ENCODE results near the gene BLZF1. TPM values are rescaled to one million over a fixed set of nuclear protein-coding genes. Genes with fewer than 3 reads are reported as not detected.

BLZF1 gene
- total RNA-seq, 1 experiment from 2014 or later: 19.6 TPM

DNA sequence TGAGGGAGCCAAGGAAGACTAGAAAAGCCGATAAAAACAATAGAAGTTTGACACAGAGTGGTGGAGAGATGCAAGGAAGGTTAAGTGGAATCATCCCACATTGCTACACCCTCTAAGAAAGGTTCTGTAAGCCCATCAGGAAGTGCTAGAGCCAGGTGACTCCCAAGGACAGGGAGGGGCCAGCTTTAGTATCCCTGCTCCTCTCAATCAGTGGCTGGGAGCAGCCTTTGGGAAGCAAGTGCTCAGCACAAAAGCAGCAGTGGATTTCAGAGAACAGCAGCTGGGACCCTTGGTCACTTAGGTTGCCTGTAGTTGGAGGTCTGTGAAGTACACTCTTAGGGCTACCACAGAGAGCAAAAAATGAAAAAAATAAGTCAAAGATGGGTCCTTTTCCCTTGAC is 42.9 kb upstream of the BLZF1 start:
- Histone ChIP-seq H3K27me3 (ENCODE audit: control insufficient read depth, insufficient read depth, low read length) (no peaks in the 10 kb centered on the region), H3K36me3 (ENCODE audit: control insufficient read depth, insufficient read depth, low read length) (no peaks in the 10 kb centered on the region), H3K4me3 (ENCODE audit: low read depth in 2 of 2, low read length in 2 of 2) (no peak overlapping the region), H3K4me1 (ENCODE audit: control insufficient read depth, insufficient read depth, low read length) (peaks cover 2% of the 10 kb centered on the region; the same call in 1 of the 2 replicates), H3K27ac (ENCODE audit: low read length) (no peak overlapping the region), H3K9me3 (ENCODE audit: control insufficient read depth, insufficient read depth, low read depth, low read length) (no peaks in the 10 kb centered on the region)
- no peak for DNase-seq (ENCODE audit: low read depth, low spot score)
- in situ Hi-C loops (cut with HindIII; ENCODE audit: low pct_unique_long_range_greater_than_20kb, low sequenced_read_pairs) (no loop called here), intact Hi-C loops (cut with micrococcal nuclease; ENCODE audit: unreplicated experiment) (no loop called here)
- TF ChIP-seq POLR2AphosphoS5 (IDR thresholded peaks at IDR 0.05; ENCODE audit: low read depth, low read length) (no peak), SIN3A (IDR thresholded peaks at IDR 0.05; ENCODE audit: borderline replicate concordance, insufficient read depth, low read depth, low read length) (no peak), TCF7L2 (IDR thresholded peaks at IDR 0.05; ENCODE audit: low read depth, low read length) (no peak)
- TF ChIP-seq, protein P1, sequence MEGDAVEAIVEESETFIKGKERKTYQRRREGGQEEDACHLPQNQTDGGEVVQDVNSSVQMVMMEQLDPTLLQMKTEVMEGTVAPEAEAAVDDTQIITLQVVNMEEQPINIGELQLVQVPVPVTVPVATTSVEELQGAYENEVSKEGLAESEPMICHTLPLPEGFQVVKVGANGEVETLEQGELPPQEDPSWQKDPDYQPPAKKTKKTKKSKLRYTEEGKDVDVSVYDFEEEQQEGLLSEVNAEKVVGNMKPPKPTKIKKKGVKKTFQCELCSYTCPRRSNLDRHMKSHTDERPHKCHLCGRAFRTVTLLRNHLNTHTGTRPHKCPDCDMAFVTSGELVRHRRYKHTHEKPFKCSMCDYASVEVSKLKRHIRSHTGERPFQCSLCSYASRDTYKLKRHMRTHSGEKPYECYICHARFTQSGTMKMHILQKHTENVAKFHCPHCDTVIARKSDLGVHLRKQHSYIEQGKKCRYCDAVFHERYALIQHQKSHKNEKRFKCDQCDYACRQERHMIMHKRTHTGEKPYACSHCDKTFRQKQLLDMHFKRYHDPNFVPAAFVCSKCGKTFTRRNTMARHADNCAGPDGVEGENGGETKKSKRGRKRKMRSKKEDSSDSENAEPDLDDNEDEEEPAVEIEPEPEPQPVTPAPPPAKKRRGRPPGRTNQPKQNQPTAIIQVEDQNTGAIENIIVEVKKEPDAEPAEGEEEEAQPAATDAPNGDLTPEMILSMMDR (IDR thresholded peaks at IDR 0.05): no peak
- TF ChIP-seq, protein P2, sequence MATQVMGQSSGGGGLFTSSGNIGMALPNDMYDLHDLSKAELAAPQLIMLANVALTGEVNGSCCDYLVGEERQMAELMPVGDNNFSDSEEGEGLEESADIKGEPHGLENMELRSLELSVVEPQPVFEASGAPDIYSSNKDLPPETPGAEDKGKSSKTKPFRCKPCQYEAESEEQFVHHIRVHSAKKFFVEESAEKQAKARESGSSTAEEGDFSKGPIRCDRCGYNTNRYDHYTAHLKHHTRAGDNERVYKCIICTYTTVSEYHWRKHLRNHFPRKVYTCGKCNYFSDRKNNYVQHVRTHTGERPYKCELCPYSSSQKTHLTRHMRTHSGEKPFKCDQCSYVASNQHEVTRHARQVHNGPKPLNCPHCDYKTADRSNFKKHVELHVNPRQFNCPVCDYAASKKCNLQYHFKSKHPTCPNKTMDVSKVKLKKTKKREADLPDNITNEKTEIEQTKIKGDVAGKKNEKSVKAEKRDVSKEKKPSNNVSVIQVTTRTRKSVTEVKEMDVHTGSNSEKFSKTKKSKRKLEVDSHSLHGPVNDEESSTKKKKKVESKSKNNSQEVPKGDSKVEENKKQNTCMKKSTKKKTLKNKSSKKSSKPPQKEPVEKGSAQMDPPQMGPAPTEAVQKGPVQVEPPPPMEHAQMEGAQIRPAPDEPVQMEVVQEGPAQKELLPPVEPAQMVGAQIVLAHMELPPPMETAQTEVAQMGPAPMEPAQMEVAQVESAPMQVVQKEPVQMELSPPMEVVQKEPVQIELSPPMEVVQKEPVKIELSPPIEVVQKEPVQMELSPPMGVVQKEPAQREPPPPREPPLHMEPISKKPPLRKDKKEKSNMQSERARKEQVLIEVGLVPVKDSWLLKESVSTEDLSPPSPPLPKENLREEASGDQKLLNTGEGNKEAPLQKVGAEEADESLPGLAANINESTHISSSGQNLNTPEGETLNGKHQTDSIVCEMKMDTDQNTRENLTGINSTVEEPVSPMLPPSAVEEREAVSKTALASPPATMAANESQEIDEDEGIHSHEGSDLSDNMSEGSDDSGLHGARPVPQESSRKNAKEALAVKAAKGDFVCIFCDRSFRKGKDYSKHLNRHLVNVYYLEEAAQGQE (IDR thresholded peaks at IDR 0.05; ENCODE audit: insufficient read depth in 1 of 2, low read depth in 2 of 2, low read length in 1 of 2): no peak
- no TSS peak for BruUV-seq (replicated peaks)
- ATAC-seq: no peak
- POLR2A ChIA-PET: no interaction called here
- CTCF ChIA-PET: no interaction called here

- no peak for DNase-seq (ENCODE audit: low read depth, low spot score)
- in situ Hi-C loops (cut with HindIII; ENCODE audit: low pct_unique_long_range_greater_than_20kb, low sequenced_read_pairs): no loop called here
- TF ChIP-seq SIN3A (IDR thresholded peaks at IDR 0.05; ENCODE audit: borderline replicate concordance, insufficient read depth, low read depth, low read length) (no peak), POLR2AphosphoS5 (IDR thresholded peaks at IDR 0.05; ENCODE audit: low read depth, low read length) (no peak), TCF7L2 (IDR thresholded peaks at IDR 0.05; ENCODE audit: low read depth, low read length) (no peak)
- TF ChIP-seq, protein P1 (IDR thresholded peaks at IDR 0.05): no peak
- TF ChIP-seq, protein P2 (IDR thresholded peaks at IDR 0.05; ENCODE audit: insufficient read depth in 1 of 2, low read depth in 2 of 2, low read length in 1 of 2): no peak
- peaks cover 2% of the 10 kb centered on the region; the same call in 1 of the 2 replicates for H3K4me1 ChIP-seq (ENCODE audit: control insufficient read depth, insufficient read depth, low read length)
- 0 out of 2 replicates have a peak, but pooled peaks have one; percentile 48 for ATAC-seq
- no peaks in the 10 kb centered on the region for H3K27me3 ChIP-seq (ENCODE audit: control insufficient read depth, insufficient read depth, low read length)
- no TSS peak for BruUV-seq (replicated peaks)
- H3K36me3 ChIP-seq (ENCODE audit: control insufficient read depth, insufficient read depth, low read length): no peaks in the 10 kb centered on the region
- intact Hi-C loops (cut with micrococcal nuclease; ENCODE audit: unreplicated experiment): no loop called here
- ChIA-PET CTCF (no interaction called here), POLR2A (no interaction called here)
- H3K4me3 ChIP-seq (ENCODE audit: low read depth in 2 of 2, low read length in 2 of 2): no peak overlapping the region
- no peaks in the 10 kb centered on the region for H3K9me3 ChIP-seq (ENCODE audit: control insufficient read depth, insufficient read depth, low read depth, low read length)
- peak overlapping the region; percentile 55; the same call in 1 of the 2 replicates for H3K27ac ChIP-seq (ENCODE audit: low read length)
These were observed 41.6 kb upstream of the BLZF1 start for GRCh38 chr1:169326261-169326955.
